Mesendoderm (in vitro differentiated cells): ENCODE results near the gene WNT9B.

Source experiments
- DNase-seq: peaks from one replicate; pipeline ENCODE4 v3.0.0; 2013
- H2AK5ac ChIP-seq: 2 replicates; pipeline ENCODE4 v1.6.1; 2013; ENCODE audit warnings: low read length, inconsistent platforms
- H2BK120ac ChIP-seq: 2 replicates; pipeline ENCODE4 v1.6.1; 2013; ENCODE audit warnings: low read depth, mild to moderate bottlenecking, low read length, moderate library complexity, mixed read lengths
- H2BK15ac ChIP-seq: replicated peaks from 2 replicates; pipeline ENCODE4 v1.6.1; 2013; ENCODE audit warnings: low read depth, mild to moderate bottlenecking, moderate library complexity
- H2BK5ac ChIP-seq: 2 replicates; pipeline ENCODE4 v1.6.1; 2013; ENCODE audit warnings: low read length, inconsistent platforms
- H3K18ac ChIP-seq: 2 replicates; pipeline ENCODE4 v1.6.1; 2013; ENCODE audit warnings: mild to moderate bottlenecking, low read length, mixed read lengths
- H3K23ac ChIP-seq: one replicate; pipeline ENCODE4 v1.6.1; 2013; ENCODE audit warnings: low read length
- H3K27ac ChIP-seq: 2 replicates; pipeline ENCODE4 v1.5.1; 2013; ENCODE audit warnings: low read depth, mild to moderate bottlenecking, inconsistent platforms, low read length, moderate library complexity
- H3K27me3 ChIP-seq: 2 replicates; pipeline ENCODE4 v1.6.1; 2013; ENCODE audit warnings: low read length, control low read depth, mild to moderate bottlenecking, inconsistent platforms; ENCODE audit not compliant: insufficient read depth, poor library complexity
- H3K36me3 ChIP-seq: 2 replicates; pipeline ENCODE4 v1.6.1; 2013; ENCODE audit warnings: low read length, inconsistent platforms; ENCODE audit not compliant: control insufficient read depth, insufficient read depth
- H3K4ac ChIP-seq: one replicate; pipeline ENCODE4 v1.6.1; 2013; ENCODE audit warnings: low read depth, mild to moderate bottlenecking, low read length, moderate library complexity
- H3K4me1 ChIP-seq: 2 replicates; pipeline ENCODE4 v1.6.1; 2013; ENCODE audit warnings: low read depth, low read length, inconsistent platforms; ENCODE audit not compliant: control insufficient read depth
- H3K4me2 ChIP-seq: 2 replicates; pipeline ENCODE4 v1.6.1; 2013; ENCODE audit warnings: low read length
- H3K4me3 ChIP-seq: 2 replicates; pipeline ENCODE4 v1.5.1; 2013; ENCODE audit warnings: mild to moderate bottlenecking, low read length
- H3K56ac ChIP-seq: one replicate; pipeline ENCODE4 v1.6.1; 2013; ENCODE audit warnings: low read length
- H3K79me1 ChIP-seq: 2 replicates; pipeline ENCODE4 v1.6.1; 2013; ENCODE audit warnings: low read length, inconsistent platforms
- H3K79me2 ChIP-seq: 2 replicates; pipeline ENCODE4 v1.6.1; 2013; ENCODE audit warnings: mild to moderate bottlenecking, low read length; ENCODE audit not compliant: control insufficient read depth, insufficient read depth
- H3K9ac ChIP-seq: 2 replicates; pipeline ENCODE4 v1.6.1; 2013; ENCODE audit warnings: low read length, inconsistent platforms
- H4K5ac ChIP-seq: one replicate; pipeline ENCODE4 v1.6.1; 2013; ENCODE audit warnings: low read length
- H4K8ac ChIP-seq: one replicate; pipeline ENCODE4 v1.6.1; 2013; ENCODE audit warnings: low read depth, mild to moderate bottlenecking, control low read depth, low read length, moderate library complexity
- WGBS: extraction: QIAGEN DNeasy Blood & Tissue Kit; methylation state at CpG from one replicate; pipeline ENCODE4 v1.1.7; 2013; ENCODE audit warnings: low lambda C conversion rate, missing lambda C conversion rate; ENCODE audit not compliant: insufficient coverage; ENCODE audit errors: extremely low coverage; 5-methylcytosine and 5-hydroxymethylcytosine counted together

Gene WNT9B

DNA sequence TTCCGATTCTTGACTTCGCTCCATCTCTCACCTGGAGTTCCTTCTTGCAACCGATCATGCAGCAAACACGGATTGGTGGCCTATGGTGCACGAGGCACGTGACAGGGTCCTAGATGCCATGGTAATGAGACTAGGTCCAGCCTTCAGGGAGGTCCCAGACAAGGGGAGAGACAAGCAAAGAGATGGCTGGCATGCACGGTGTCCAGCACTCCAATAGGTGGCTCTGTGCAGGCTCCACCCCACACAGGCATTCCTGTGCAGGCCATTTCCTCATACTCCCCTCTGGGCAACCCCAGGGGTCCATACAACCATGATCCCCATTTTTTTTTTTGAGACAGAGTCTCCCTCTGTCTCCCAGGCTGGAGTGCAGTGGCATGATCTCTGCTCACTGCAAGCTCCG lies 31.3 kb downstream of the WNT9B start:
- no peak overlapping the region for H4K5ac ChIP-seq

GRCh38 chr17:46883871-46884520 lies 32.6 kb downstream of the WNT9B start:
- no peak overlapping the region for H3K18ac ChIP-seq
- no peak overlapping the region for H3K23ac ChIP-seq
- no peaks in the 10 kb centered on the region for H3K27me3 ChIP-seq
- H3K36me3 ChIP-seq = no peaks in the 10 kb centered on the region
- no peaks in the 10 kb centered on the region for H3K79me1 ChIP-seq
- no peak overlapping the region for H3K4me3 ChIP-seq
- H3K79me2 ChIP-seq = no peaks in the 10 kb centered on the region
- WGBS = no CpG with 5 or more reads among the region's 19 CpGs
- H2AK5ac ChIP-seq = no peak overlapping the region
- H3K56ac ChIP-seq = no peak overlapping the region
- H3K9ac ChIP-seq = no peak overlapping the region
- H3K4ac ChIP-seq = no peak overlapping the region
- H2BK15ac ChIP-seq = no peak overlapping the region
- H3K4me2 ChIP-seq = no peak overlapping the region
- H3K27ac ChIP-seq = no peak overlapping the region
- DNase-seq = no peak
- H2BK5ac ChIP-seq = no peak overlapping the region
- H4K8ac ChIP-seq = no peak overlapping the region
- H2BK120ac ChIP-seq = no peak overlapping the region
- no peaks in the 10 kb centered on the region for H3K4me1 ChIP-seq
- no peak overlapping the region for H4K5ac ChIP-seq

More for the DNA sequence above, 31.3 kb downstream of the WNT9B start:
- H3K4ac ChIP-seq = no peak overlapping the region
- H3K79me1 ChIP-seq = no peaks in the 10 kb centered on the region
- H3K27me3 ChIP-seq = no peaks in the 10 kb centered on the region
- H2AK5ac ChIP-seq = no peak overlapping the region
- no CpG with 5 or more reads among the region's 8 CpGs for WGBS
- H3K18ac ChIP-seq = no peak overlapping the region
- no peak overlapping the region for H2BK120ac ChIP-seq
- no peak overlapping the region for H3K27ac ChIP-seq
- DNase-seq = no peak
- H3K4me2 ChIP-seq = no peak overlapping the region
- no peak overlapping the region for H3K56ac ChIP-seq
- no peak overlapping the region for H3K4me3 ChIP-seq
- H3K9ac ChIP-seq = no peak overlapping the region
- H2BK15ac ChIP-seq = no peak overlapping the region
- no peak overlapping the region for H2BK5ac ChIP-seq
- H3K4me1 ChIP-seq = no peaks in the 10 kb centered on the region
- H3K79me2 ChIP-seq = no peaks in the 10 kb centered on the region
- H3K36me3 ChIP-seq = no peaks in the 10 kb centered on the region
- H4K8ac ChIP-seq = no peak overlapping the region
- H3K23ac ChIP-seq = no peak overlapping the region

- Histone ChIP-seq H3K36me3 (no peaks in the 10 kb centered on the region), H3K4me3 (no peak overlapping the region), H2BK120ac (no peak overlapping the region), H3K79me2 (no peaks in the 10 kb centered on the region), H4K8ac (no peak overlapping the region), H2AK5ac (no peak overlapping the region), H3K23ac (no peak overlapping the region), H3K4me1 (no peaks in the 10 kb centered on the region), H2BK15ac (no peak overlapping the region), H3K56ac (no peak overlapping the region), H3K18ac (no peak overlapping the region), H3K4ac (no peak overlapping the region), H4K5ac (no peak overlapping the region), H2BK5ac (no peak overlapping the region), H3K9ac (no peak overlapping the region), H3K27ac (no peak overlapping the region), H3K4me2 (no peak overlapping the region), H3K79me1 (no peaks in the 10 kb centered on the region), H3K27me3 (no peaks in the 10 kb centered on the region)
- no peak for DNase-seq
- WGBS = no CpG with 5 or more reads among the region's 7 CpGs
These were observed 33.2 kb downstream of the WNT9B start for GRCh38 chr17:46884552-46884951.

DNA sequence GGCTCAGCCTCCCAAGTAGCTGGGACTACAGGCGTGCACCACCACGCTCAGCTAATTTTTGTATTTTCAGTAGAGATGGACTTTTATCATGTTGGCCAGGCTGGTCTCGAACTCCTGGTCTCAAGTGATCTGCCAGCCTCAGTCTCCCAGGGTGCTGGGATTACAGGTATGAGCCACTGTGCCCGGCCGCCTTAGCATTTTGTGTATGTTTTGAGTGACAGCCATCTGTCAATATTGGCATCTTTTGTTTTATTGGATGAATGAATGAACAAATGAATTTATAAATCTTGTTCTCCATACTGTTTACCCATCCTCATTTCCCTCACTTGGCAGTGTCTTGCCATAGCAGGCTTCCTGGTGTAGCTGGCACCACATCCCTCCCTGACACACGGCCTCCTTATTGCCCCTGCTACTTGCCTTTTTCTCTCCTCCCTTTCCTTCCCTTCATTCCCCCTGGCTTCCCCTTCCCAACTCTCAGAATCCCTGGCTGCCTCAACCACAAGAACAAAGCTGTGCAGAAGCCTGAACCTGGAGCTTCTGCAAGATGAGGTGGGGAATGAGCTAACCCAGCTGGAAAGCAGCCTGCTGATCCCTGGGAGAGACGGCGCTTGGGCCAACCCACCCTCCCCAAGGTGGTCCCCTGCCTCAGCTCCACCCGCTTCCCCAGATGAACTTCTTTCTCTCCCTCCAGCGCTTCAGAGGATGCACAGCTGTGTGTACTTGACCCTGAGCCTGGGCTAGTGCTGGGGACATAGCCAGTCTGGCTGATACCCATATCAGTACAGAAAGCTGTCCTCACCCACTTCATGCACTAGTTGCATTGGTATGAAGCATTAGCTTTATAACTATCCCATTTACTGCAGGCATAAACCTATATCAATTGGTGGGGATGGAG lies 34.3 kb downstream of the WNT9B start:
- Histone ChIP-seq H4K5ac (no peak overlapping the region), H3K9ac (no peak overlapping the region)

DNA sequence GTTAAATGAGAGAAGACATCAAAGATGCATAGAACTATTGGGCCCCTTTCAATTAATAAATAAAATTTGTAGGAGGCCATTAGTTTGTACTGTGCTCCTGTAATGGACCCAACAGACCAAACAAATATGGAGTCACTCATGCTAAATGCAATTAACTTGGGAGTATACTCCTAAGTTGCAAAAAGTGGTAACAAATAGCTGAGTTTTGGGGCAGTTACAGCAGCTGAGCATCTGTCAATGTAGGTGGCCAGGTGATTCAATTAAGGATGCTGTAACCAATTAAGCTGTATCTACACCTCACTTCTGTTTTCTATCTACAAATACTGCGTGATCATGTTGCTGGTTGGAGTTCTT lies 34.9 kb downstream of the WNT9B start:
- Histone ChIP-seq H2BK120ac (no peak overlapping the region), H2BK5ac (no peak overlapping the region), H3K27me3 (no peaks in the 10 kb centered on the region), H3K27ac (no peak overlapping the region), H3K79me1 (no peaks in the 10 kb centered on the region), H2BK15ac (no peak overlapping the region), H3K79me2 (no peaks in the 10 kb centered on the region), H2AK5ac (no peak overlapping the region), H3K4me1 (no peaks in the 10 kb centered on the region), H3K4ac (no peak overlapping the region), H4K8ac (no peak overlapping the region), H3K4me3 (no peak overlapping the region), H3K4me2 (no peak overlapping the region), H3K9ac (no peak overlapping the region), H3K56ac (no peak overlapping the region), H3K36me3 (no peaks in the 10 kb centered on the region), H3K23ac (no peak overlapping the region), H3K18ac (no peak overlapping the region), H4K5ac (no peak overlapping the region)
- WGBS = no CpG with 5 or more reads among the region's 1 CpG
- DNase-seq = no peak

More for the DNA sequence above, 34.3 kb downstream of the WNT9B start:
- no CpG with 5 or more reads among the region's 10 CpGs for WGBS
- no peak overlapping the region for H4K8ac ChIP-seq
- no peak overlapping the region for H2BK15ac ChIP-seq
- no peak overlapping the region for H3K23ac ChIP-seq
- no peak overlapping the region for H3K4me2 ChIP-seq
- no peak overlapping the region for H2BK5ac ChIP-seq
- no peaks in the 10 kb centered on the region for H3K79me1 ChIP-seq
- no peaks in the 10 kb centered on the region for H3K4me1 ChIP-seq
- no peak overlapping the region for H3K56ac ChIP-seq
- H3K79me2 ChIP-seq = no peaks in the 10 kb centered on the region
- H3K36me3 ChIP-seq = no peaks in the 10 kb centered on the region
- H3K18ac ChIP-seq = no peak overlapping the region
- no peaks in the 10 kb centered on the region for H3K27me3 ChIP-seq
- no peak overlapping the region for H2BK120ac ChIP-seq
- H2AK5ac ChIP-seq = no peak overlapping the region
- H3K4me3 ChIP-seq = no peak overlapping the region
- no peak for DNase-seq
- H3K27ac ChIP-seq = no peak overlapping the region
- no peak overlapping the region for H3K4ac ChIP-seq
